ENCODE results near the gene MORN1.

The MORN1 gene

DNA sequence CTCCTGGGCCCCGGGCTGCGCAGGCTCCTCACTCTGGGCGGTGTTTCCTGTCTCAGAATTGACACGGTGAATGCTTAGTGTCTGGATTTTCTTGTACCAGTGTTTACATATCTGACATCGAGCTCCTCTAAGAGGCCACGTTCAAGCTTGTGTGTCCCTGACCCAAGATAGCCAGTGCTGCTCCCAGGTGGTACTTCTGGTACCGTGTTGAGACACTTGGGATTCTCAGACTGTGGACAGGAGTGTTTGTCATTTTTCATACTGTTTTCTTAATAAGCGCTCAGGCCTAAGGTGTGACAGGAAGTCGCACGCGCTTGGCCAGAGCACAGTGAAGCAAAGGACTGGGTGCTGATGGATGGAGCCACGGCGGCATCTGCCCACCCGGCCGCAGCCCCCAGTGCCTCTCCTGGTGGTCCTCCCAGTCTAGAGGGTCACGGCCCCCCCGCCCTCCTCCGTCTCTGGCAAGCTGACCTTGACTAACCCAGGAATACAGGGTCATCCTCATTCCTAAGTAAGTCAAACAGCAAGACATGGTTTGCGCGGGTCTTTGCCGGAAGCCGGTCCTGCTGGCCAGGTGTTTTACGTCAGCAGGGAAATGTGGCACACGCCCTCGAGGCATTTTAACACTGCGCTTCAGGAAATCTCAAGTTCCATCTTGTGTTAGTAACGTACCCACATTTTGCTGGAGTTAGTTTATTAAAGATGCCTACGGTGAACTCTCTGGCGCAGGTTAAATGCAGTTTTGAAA is 13.0 kb upstream of the MORN1 start:
- DNase-seq, result no peak

GRCh38 chr1:2403273-2403672 is 11.9 kb upstream of the MORN1 start:
- no peak for DNase-seq

DNA sequence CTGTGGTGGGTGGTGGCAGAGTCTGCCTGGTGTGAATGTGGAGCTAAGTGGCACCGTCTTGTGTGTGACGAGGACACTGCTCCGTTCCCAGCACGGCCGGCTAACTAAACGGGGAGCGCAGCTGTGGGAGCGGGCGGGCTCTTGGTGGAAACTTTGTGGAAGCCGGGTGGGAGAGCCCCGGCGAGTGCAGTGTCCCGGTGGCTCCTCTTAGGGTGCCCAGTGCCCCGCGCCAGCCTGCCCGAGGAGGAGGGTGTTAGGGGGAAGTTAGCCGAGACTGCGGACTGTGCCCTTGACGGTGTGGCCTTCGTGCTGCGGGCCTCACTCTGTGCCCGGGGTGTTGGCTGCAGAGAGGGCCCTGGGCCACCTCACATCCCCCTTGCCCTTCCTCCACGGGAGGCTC is 11.1 kb upstream of the MORN1 start:
- no peak for DNase-seq

DNA sequence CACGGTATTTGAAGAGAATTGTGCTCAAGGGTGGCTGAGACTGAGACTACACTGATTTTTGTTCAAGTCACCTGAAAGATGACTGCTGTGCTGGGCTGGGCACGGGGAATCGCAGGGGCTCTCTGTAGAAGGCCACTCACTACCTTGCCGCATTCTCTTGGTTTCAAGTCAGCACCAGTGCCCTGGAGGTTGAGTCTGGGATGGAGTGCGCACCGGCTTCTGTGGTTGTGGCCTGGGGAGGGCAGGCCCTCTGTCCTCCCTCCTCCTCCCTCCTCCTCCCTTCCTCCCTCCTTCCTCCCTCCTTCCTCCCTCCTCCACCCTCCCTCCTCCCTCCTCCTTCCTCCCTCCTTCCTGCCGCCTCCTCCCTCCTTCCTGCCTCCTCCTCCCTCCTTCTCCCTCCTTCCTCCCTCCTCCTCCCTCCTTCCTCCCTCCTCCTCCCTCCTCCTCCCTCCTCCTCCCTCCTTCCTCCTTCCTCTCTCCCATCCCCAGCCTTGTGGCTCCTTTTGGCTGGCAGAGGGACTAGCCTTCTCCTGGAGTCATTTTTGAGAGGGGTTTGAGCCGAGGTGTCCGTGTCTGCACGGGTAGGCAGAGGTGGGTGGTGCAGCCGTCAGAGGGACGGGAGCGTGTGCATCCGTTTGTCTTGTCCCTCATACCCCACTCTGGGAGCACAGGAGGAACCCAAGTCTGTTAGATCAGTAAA is 9.7 kb upstream of the MORN1 start:
- DNase-seq, result no peak

GRCh38 chr1:2400576-2400909 is 9.2 kb upstream of the MORN1 start:
- no peak for DNase-seq

- no peak for DNase-seq
These were observed 8.7 kb upstream of the MORN1 start for GRCh38 chr1:2399890-2400575.

DNA sequence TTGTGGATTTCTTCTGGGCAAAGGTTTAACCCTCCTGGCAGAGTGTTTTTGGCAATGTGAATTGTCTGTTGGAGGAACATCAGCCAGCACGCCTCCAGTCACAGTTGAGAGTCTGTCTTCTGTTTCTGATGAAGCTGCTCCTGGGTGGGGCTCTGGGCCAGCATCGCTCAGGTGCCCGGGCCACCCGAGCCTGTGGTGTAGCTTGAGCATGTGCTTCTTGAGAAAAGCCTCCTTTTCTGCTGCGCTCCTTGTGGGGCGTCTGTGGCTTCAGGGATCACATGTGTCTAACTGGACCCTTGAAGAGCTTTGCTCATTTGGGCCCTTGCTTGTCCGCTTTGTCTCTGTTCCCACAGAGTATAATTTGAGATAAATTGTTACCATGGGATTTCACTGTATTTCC is 7.5 kb upstream of the MORN1 start:
- DNase-seq, result no peak

- no peak for DNase-seq
These were observed 5.8 kb upstream of the MORN1 start for GRCh38 chr1:2397007-2397679.

- DNase-seq, result no peak
These were observed 5.1 kb upstream of the MORN1 start for GRCh38 chr1:2396476-2396875.

- no peak for DNase-seq
These were observed 4.7 kb upstream of the MORN1 start for GRCh38 chr1:2396059-2396458.

DNA sequence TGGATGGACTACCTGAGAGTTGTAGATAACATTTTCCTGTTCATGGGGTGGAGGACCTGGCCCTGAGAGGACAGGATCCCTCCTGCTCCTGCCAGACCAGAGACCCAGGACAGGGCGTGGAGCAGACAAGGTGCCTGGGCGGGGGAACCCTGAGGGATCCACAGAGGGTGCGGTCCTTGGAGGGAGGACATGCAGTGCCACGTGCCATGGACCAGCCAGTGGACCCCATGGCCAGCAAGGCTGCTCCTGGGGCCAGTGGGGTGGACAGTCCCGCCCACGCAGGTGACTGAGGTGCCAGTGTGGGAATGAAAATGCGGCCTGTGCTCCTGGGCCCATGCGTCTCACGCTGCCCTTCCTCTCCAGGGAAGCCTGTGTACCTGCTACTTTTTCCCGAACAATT is 3.9 kb upstream of the MORN1 start:
- DNase-seq, result no peak

GRCh38 chr1:2394761-2395160 is 3.4 kb upstream of the MORN1 start:
- no peak for DNase-seq

- DNase-seq, result no peak
These were observed 2.9 kb upstream of the MORN1 start for GRCh38 chr1:2394220-2394619.

DNA sequence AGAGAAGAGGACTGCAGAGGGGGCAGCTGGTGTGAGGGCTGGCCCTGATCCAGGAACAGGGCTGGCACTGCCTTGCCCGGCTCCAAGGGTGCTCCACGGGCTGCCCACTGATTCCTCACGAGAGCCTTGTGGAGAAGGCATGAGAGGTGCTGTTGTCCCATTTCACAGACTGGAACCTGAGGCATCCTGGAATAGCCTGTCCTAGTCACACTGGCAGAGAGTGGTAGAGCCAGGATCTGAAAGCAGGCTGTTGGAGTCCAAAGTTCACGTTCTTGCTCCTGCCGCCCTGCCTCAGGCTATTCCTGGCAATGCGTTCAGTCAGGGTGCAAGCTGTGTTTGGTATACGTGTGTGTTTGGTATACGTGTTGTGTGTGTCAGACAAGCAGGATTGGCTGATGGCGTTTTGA is 2.1 kb upstream of the MORN1 start:
- DNase-seq, result no peak

DNA sequence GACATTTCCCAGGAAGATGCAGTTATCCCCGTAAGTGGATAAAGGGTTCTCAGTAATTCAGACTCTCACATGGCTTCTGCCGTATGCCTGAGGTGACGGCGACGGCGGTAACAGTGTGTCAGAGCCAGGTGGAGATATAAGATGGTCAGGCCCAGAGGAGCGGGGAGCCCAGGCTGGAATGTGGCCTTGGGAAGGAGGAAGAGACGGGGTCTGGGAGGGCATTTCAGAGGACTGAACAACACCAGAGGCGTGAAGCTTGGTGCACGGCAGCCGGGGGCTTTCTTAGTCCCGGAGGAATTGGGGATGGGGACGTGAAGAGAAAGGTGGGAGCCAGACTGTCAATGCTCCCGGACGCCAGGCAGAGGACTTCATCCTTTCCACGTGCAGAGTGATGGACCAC is 1.3 kb upstream of the MORN1 start:
- no peak for DNase-seq

- peak in 3 of 4 experiments; percentile 15 to 26 (median 20) for DNase-seq
These were observed 666 bp upstream of the MORN1 start for GRCh38 chr1:2391931-2392509.

DNA sequence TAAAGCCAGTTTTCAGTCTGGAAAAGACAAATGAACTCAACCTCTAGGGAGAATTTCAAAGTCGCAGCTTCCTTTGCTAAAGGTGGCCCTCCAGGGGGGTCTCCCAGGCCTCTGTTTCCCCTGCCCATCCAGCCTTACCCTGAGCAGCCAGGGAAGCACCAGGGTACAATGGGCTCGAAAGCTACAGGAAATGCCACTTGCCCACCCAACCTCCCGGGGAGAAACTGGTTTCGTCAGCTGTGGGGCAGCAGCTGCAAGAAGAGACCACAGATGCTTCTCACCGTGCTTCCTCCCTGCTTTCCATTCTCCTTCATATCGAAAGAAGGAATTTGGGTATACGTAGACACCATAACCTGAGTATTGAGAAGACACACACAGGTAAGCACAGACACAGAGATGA is 1.7 kb downstream of the MORN1 start:
- DNase-seq, result no peak

- DNase-seq, result no peak
These were observed 3.1 kb downstream of the MORN1 start for GRCh38 chr1:2388004-2388913.

DNA sequence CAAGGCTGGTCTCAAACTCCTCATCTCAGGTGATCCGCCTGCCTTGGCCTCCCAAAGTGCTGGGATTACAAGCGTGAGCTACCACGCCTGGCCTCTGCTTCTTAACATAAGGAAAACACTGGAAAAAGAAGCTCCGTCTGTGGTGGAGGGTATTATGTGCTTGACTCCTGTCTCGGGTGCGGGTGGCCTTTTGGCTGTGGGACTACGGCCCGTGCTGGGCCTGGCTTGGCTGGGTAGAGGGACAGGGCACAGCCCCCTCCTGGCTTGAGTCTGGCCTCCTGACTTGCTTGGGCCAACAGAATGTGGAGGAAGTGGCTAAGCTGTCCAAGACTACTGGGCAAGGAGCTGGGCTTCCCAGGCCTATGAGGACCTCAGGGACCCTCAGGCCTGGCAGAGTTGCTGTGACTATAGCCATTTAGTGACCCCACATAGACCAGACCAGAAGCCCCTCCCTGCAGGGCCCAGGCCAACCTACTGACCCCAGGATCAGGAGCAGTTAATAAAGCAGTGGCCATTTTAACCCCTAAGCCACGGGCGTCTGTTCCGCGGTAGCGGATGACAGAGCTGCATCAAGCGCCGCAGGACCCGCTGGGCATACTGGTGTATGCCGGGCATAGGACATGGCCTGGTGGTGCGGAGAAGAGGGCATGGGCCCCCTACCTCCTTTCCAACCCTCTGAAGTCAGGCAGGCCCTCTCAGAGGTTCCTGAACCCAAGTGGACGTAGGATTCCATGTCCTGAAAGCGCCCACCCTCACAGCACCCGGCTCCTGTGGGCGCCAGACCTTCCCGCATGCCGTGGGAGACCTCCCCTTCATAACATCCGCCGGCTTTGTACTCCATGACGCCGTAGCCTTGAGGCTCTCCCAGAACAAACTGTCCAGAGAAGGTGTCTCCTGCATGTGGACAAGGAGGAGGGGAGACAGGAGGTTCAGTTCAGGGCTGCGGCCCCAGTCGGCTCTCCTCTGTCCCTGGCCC is 4.4 kb downstream of the MORN1 start:
- DNase-seq, result no peak

DNA sequence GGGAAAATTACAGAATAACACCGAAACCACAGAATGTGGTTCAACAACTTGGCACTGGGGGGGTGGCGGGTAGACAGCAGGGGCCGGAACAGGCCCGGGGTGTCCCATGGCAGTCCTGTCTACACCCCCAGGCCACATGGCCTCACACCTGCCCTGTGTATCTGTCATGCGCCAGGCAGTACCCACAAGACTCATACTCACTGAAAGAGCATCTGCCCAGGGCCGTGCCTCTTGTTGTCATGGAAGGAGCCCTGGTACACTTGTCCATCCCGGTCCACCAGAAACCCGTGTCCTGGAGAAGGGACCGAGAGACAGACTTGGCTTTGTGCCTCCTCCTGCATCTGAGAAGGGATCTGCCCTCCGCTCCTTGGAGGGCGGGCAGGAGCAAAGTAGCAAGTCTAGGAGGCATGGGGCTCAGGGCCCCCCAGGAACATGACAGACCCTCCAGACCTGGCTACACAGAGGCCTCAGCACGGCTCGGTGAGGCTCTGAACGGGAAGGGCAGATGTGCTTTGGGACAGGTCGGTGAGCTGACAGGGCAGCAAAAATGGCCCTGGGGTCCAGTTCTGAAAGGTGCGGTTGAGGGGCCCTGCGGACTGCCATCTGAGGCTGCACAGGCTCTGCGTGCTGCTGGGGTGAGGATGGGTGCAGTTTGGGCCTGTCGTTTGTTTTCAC is 5.6 kb downstream of the MORN1 start:
- no peak for DNase-seq
